ENCODE measurements around the gene ZBTB48.

Gene ZBTB48

GRCh38 chr1:6579374-6580118 is at the start of gene ZBTB48:
Gene ZBTB48 (plus strand): TSS chr1:6579994. CDS start chr1:6580610, 616 bp downstream.
- peak; percentile 97 for DNase-seq (ENCODE audit: low read depth)

- no peak for DNase-seq (ENCODE audit: low read depth)
These were observed 49.2 kb upstream of the ZBTB48 start for GRCh38 chr1:6530504-6531160.

GRCh38 chr1:6531996-6532395 is 47.8 kb upstream of the ZBTB48 start:
- no peak for DNase-seq (ENCODE audit: low read depth)

GRCh38 chr1:6534248-6534822 is 45.5 kb upstream of the ZBTB48 start:
- no peak for DNase-seq (ENCODE audit: low read depth)

GRCh38 chr1:6535214-6535613 is 44.6 kb upstream of the ZBTB48 start:
- DNase-seq (ENCODE audit: low read depth): no peak

- no peak for DNase-seq (ENCODE audit: low read depth)
These were observed 43.5 kb upstream of the ZBTB48 start for GRCh38 chr1:6536291-6536690.

GRCh38 chr1:6538956-6539355 is 40.8 kb upstream of the ZBTB48 start:
- DNase-seq (ENCODE audit: low read depth): peak; percentile 77

- DNase-seq (ENCODE audit: low read depth): peak; percentile 93
These were observed 35.0 kb upstream of the ZBTB48 start for GRCh38 chr1:6544831-6545230.

GRCh38 chr1:6545276-6546112 is 34.3 kb upstream of the ZBTB48 start:
- DNase-seq (ENCODE audit: low read depth): peak; percentile 29

GRCh38 chr1:6546326-6546725 is 33.5 kb upstream of the ZBTB48 start:
- DNase-seq (ENCODE audit: low read depth): no peak

- peak; percentile 59 for DNase-seq (ENCODE audit: low read depth)
These were observed 32.5 kb upstream of the ZBTB48 start for GRCh38 chr1:6547301-6547700.

GRCh38 chr1:6554031-6554906 is 25.5 kb upstream of the ZBTB48 start, which contains the start of gene NOL9:
Gene NOL9 (minus strand): TSS chr1:6554513. CDS start chr1:6554502, 11 bp downstream.
- DNase-seq (ENCODE audit: low read depth): peak; percentile 90

- no peak for DNase-seq (ENCODE audit: low read depth)
These were observed 24.7 kb upstream of the ZBTB48 start, which contains the start of gene TAS1R1 for GRCh38 chr1:6554907-6555778. Gene TAS1R1 (plus strand): TSS chr1:6555307. CDS start chr1:6555374, 67 bp downstream.

- no peak for DNase-seq (ENCODE audit: low read depth)
These were observed 22.2 kb upstream of the ZBTB48 start for GRCh38 chr1:6557597-6557996.

- peak; percentile 53 for DNase-seq (ENCODE audit: low read depth)
These were observed 20.6 kb upstream of the ZBTB48 start for GRCh38 chr1:6559161-6559560.

- no peak for DNase-seq (ENCODE audit: low read depth)
These were observed 19.5 kb upstream of the ZBTB48 start for GRCh38 chr1:6560267-6560666.

GRCh38 chr1:6569033-6569432 is 10.8 kb upstream of the ZBTB48 start:
- DNase-seq (ENCODE audit: low read depth): no peak

GRCh38 chr1:6570100-6570499 is 9.7 kb upstream of the ZBTB48 start:
- DNase-seq (ENCODE audit: low read depth): no peak

- DNase-seq (ENCODE audit: low read depth): no peak
These were observed 8.8 kb upstream of the ZBTB48 start for GRCh38 chr1:6570987-6571386.

All from ELR (cell line).